Measurements from ENCODE around the gene PRKX.

GRCh38 chrX:3577551-3577950 is 135.9 kb downstream of the PRKX start:
- TF ChIP-seq, protein P1, sequence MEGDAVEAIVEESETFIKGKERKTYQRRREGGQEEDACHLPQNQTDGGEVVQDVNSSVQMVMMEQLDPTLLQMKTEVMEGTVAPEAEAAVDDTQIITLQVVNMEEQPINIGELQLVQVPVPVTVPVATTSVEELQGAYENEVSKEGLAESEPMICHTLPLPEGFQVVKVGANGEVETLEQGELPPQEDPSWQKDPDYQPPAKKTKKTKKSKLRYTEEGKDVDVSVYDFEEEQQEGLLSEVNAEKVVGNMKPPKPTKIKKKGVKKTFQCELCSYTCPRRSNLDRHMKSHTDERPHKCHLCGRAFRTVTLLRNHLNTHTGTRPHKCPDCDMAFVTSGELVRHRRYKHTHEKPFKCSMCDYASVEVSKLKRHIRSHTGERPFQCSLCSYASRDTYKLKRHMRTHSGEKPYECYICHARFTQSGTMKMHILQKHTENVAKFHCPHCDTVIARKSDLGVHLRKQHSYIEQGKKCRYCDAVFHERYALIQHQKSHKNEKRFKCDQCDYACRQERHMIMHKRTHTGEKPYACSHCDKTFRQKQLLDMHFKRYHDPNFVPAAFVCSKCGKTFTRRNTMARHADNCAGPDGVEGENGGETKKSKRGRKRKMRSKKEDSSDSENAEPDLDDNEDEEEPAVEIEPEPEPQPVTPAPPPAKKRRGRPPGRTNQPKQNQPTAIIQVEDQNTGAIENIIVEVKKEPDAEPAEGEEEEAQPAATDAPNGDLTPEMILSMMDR (IDR thresholded peaks at IDR 0.05; ENCODE audit: insufficient read depth, low read length, poor library complexity, severe bottlenecking): no peak
- TF ChIP-seq EZH2phosphoT487 (conservative IDR thresholded peaks at IDR 0.05; ENCODE audit: low read length): no peak

All from SU-DHL-6 (cell line).